NCI-H2196 (cell line): ENCODE data around the gene RPL28.
"Not testable (repeated sequence)": the region's sequence is repeated elsewhere in the genome, so short reads cannot be mapped to it uniquely, and the experiment has no call there.

ENCODE experiments used
- DNase-seq: peaks from one replicate; lab custom pipeline; 2025; ENCODE audit not compliant: unreplicated experiment; lab: John Stamatoyannopoulos, UW

RPL28 gene

DNA sequence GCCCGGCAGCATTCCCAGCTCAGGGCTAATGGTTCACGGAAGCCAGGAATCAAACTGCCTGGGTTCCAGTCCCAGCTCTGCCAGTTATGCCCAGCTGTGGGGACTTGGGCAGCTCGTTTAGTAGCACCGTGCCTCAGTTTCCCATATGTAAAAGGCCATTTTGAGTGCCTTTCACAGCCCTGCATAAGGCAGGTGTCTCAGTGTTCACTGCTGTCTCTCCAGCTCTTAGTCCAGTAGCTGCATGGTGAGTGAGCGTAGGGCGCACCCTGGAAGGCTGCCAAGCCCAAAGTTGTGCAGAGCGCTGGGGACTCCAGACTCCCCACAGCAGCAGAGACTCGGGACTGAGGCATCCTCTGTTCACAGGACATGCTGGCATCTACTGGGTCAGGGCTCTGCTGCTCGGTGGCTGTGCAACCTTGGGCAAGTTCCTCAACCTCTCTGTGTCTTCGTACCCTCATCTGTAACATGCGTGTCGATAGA, 5.5 kb downstream of the RPL28 start:
- DNase-seq, result no peak

DNA sequence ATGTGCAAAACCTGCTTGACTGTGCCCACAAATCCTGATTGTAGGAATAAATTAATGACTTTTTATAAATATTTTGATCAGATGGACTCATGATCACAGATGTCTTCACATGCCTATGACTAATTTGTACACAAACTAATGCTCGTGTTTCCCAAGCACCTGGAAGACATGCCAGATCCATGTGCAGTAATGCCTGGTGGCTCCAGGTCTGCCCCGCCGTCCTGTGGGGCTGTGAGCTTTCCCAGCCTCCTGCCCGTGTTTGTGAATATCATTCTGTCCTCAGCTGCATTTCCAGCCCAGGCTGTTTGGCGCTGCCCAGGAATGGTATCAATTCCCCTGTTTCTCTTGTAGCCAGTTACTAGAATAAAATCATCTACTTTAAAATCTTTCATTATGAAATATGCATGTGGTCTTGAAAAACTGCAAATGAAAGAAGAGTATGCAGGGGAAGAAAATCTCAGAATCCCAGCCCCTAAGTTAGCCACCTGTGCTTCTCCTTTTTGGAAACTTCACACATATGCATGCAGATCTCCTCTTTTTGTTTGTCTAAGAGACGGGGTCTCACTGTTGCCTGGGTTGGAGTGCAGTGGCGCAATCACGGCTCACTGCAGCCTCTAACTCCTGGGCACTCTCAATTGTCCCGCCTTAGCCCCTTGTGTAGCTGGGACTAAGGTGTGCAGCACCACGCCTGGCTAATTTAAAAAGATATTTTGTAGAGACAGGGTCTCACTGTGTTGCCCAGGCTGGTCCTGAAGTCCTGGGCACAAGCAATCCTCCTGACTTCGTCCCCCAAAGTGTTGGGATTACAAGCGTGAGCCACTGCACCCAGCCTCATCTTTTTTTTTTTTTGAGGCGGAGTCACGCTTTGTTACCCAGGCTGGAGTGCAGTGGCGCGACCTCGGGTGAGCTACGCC, 6.2 kb downstream of the RPL28 start:
- DNase-seq, result no peak

DNA sequence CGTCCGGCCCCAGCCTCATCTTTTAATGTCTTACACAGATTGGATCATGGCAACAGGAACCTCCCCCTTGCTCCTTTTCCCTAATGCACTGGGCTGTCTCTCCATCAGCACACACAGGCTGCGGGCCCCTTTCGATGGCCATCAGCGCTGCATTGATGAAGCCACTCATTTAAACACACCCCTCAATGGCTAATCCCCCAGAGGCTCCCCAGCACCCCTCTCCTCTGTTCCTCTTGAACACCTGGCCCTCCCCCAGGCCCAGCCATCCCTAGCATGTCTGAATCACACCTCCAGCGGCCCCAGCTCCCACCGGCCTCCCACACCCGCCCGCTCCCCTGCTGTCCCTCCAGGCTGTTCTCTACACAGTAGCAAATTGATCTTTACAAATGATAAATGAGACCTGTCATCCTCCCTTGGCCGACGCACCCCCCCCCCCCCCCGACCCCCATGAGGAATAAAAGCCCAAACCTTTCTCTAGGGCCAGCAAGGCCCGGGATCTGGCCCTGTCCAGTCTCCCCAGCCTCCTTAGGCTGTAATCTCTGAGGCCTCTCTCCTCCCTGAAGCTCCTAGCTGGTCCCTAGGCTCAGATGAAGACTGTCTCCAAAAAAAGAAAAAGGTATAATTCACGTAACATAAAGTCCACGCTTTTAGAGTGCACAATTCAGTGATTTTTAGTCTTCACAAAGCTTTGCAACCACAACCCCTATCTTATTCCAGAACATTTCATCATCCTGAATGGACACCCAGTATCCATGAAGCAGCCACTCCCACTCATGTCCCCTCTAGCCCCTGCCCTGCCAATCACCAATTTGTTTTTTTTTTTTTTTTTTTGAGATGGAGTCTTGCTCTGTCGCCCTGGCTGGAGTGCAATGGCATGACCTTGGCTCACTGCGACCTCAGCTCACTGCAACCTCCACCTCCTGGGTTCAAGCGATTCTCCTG, 7.4 kb downstream of the RPL28 start:
- DNase-seq, result no peak

DNA sequence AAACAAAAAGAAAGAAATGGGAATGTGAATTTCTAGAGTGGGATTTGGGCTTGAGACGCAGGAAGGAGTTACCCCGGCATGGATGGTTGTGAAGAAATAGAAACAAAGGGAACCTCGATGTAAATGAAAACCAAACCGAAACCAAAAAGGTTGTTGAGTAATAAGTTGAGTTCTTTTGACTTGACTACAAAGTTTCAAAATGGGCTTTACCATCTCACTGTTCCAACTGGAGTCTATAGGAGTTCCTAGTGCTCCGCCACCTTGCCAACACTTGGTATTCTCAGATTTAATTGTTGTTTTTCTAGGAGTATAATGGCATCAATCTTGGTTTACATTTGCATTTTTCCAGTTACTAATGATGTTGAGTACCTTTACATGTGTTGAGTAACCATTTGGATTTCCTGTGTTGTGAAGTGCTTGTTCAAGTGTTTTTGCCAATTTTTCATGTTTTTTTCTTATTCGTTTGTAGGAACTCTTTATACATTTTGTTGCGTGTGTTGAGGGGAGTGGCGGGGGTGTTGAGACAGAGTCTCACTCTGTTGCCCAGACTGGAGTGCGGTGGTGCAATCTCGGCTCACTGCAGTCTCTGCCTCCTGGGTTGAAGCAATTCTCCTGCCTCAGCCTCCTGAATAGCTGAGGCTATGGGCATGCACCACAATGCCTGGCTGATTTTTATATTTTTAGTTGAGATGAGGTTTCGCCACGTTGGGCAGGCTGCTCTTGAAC, 12.6 kb downstream of the RPL28 start:
- DNase-seq, result no peak

DNA sequence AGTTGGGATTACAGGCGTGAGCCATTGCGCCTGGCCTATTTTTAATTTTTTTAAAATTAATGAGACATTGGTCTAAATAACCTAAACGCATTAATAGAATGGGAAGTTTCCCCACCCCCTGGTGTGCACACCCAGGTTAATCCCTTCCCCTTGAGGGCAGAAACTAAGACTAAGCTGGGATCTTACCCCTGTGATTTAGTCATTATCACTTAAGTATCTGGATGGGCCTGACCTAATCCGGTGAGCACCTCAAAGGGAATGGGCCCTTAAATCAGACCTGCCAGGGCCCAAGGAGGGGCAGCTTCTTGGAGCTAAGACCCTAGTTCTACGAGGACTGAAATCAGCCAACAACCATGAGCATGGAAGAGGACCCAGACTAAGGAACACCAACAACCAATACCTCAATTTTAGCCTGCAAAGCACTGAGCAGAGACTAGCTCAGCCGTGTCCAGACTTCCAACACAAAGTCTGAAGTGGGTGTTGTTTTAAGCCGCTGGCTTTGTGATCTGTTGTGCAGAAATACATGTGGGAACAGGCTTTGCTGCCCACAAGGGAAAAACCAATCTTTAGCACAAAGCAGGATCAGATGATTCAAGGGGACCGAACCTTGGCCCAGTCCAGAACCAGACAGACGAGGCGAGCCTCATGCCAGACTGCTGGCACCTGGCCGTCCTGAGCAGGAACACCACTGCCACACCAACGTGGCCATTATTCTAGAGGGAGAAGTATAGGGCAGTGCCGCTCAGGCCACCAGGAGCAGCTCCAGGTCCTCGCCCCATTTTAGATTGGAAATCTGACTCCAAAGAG, 14.8 kb downstream of the RPL28 start:
- DNase-seq, result no peak

DNA sequence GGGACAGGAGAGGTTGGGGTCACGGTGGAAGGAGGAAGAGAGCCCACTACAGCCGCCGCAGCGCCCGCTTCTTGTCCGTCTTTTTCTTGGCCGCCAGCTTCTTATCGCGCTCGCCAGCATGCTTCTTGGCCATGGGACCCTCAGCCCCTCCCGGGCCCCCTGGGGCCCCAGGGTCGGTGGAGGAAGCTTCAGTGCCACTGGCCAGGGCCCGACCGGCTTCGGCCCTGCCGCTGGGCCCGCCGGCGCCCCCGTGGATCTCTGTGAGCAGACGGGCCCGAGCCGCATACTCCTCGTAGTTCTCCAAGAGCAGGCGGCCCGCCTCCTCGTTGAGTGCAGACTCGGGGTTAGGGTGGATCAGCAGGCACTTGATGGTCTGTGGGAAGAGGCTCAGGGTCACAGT, 15.7 kb downstream of the RPL28 start:
- DNase-seq, result not testable (repeated sequence)

DNA sequence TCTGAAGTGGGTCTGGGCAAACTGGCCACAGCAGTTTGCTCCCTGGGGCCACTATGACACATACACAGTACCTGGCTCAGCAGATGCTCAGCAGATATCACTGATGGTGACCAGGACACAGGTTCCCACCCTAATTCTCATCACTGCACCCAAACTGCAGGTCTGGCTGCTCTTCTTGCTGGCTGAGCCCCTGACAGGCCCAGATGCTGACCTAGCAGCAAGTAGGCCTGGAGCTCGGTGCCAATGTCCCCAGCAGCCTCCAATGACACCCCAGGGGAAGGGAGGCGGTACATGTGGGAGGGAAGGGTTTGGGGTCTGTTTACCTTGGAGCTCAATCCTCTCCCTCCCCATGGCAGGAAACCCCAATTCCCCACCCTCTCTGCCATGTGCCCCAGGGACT, 16.8 kb downstream of the RPL28 start:
- no peak for DNase-seq

DNA sequence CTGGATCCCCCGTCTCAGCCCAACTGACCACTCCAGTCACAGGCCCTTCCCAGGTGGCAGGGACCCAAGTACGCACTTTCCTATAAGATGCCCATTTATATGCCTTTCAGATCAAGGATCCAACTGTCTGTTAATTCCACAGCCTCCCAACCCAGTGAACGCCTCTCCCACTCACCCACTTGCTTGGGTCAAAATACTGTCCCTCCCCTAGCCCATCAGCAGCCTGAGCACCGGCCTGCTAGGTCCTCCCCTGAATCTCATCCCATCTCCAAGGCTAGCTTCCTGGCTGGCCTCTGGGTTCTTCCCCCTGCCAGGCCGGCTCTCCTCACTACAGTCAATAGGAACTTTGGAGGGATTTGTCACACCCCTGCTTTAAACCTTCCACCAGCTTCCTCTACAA, 19.9 kb downstream of the RPL28 start:
- DNase-seq, result no peak

DNA sequence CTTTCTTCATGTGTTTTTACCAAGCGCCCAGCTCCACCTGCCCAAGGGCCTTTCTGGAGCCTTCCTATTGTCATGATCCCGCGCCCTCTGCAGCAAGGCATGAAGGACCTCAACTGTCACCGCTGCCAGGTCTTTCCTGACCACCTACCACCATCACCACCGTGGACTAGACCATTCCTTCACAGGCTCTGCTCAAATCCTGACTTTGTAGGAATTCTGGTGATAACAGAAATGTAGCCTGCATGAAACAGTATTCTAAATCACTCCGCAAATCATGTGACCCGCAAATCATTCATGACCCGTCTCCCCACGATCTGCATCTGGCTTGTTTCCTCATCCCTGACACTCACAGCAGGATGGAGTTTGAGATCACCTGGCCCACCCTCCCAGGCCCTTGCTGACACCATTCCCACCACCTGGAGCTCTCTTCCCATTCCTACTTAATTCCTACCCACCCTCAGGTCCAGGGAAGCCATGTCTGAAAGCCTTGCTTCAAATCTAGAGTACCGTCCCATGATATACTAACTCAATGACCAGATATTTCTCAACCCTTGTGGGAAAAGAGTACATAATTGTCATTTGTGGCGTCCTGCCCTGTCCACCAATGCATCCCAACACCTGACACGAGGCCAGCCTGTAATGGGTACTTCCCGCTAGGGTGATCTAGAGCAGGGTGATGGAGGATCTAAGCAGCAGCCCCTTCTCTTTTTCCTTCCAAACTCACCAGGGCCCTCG, 20.5 kb downstream of the RPL28 start:
- no peak for DNase-seq

DNA sequence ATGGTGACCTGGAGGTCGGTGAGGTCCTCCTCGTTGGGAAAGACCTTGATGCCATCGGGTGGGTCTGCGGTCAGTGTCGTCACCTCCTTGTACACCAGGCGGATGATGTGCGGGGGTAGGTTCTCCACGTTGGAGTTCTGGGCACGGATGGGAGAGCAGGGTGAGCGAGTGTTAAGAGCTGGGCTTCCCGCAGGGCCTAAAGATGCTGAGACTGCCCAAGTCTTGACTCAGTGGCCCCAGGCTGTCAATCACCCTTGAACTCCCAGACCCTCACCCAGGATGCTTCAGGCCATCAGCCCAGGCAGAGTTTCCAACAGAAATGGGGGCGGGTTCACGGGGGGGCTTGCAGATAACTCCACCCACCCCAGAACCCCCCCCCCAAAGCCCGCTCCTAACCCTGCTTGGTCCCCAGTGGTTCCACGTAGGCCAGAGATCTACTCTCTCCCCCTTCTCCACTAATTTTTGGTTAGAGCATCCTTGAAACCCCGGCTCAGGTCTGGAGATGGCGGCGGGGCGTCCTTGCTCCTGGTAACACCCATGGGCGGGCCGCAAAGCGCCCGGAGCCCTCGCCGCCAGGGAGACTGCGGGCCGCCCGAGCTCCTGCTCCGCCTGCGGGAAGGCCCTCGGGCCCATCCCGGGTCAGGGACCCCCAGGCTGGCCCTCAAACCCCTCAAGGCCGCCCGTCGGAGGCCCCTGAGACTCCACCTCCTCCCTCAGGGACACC, 21.3 kb downstream of the RPL28 start:
- no peak for DNase-seq

DNA sequence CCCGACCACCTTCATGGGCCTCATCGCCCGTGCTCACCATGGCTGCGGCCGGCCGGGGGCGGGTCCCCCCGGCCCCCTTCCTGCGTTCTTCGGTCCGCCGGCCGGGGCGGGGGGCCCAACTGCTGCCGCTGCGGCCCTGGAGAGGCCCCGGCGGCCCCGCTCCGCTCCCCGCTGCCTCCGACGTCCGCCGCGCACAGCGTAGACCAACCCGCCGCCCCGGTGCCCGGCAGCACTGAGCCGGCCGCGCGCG, 21.7 kb downstream of the RPL28 start, which contains the start of gene UBE2S:
Gene UBE2S (minus strand): TSS at position 239 of the 250 bp plus-strand sequence. CDS start 199 bp downstream, at position 40.
- not testable (repeated sequence) for DNase-seq

DNA sequence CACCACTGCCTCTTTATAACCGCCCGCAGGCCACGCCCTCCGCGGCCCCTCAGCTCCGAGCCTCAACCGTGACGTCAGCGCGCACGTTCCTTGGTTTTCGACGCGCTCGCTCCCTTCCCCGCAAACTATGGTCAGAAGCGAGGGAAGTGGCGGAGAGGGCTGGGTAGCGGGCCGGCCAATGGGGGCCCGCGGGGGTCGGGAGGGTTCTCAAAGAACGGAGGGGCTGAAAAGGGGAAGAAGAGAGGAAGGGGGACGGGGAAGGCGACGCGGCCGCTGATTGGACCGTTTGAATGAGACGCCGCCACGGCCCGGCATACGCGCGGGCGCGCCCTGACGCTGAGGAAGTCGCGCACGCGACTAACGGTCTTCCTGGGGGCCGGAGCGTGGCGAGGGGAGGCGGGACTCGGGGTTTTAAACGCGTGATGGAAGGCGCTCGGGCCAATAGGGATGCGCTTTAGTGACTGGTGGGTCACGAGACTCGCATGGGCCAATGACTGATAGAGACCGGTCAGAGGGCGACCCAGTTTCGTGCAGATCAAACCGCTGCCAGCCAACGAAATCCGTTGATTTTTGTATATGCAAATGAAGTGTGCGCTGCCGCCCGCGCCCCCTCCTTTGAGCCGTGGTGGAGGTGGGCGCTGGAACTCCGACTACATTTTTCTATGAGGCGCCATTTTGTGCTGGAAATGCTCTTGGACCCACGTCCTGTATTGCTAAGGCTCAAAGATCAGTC, 22.2 kb downstream of the RPL28 start:
- peak; percentile 99 for DNase-seq

DNA sequence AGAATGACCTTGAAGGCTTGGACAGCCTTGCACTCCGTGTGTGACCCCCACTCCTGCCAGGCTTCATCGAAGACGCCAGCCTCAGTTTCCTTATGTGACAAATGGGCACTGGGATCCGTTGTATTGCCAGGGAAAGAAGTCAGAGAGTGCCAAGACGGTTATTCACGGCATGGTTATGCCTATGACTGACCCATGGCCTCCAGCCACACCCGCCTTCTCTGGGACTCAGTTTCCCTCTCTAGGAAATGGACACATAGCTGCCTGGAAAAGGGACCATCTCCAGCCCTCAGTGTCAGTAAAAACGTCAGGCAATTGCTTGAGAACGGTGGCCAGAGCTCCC, 22.8 kb downstream of the RPL28 start:
- DNase-seq, result no peak

DNA sequence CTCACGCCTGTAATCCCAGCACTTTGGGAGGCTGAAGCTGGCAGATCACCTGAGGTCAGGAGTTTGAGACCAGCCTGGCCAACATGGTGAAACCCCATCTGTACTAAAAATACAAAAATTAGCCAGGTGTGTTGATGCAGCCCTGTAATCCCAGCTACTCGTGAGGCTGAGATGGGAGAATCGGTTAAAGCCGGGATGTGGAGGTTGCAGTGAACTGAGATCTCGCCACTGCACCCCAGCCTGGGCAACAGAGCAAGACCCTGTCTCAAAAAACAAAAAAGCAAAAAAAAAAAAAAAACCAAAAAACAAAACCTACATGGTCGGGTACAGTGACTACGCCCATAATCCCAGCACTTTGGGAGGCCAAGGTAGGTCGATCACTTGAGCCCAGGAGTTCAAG, 23.4 kb downstream of the RPL28 start:
- DNase-seq, result not testable (repeated sequence)

DNA sequence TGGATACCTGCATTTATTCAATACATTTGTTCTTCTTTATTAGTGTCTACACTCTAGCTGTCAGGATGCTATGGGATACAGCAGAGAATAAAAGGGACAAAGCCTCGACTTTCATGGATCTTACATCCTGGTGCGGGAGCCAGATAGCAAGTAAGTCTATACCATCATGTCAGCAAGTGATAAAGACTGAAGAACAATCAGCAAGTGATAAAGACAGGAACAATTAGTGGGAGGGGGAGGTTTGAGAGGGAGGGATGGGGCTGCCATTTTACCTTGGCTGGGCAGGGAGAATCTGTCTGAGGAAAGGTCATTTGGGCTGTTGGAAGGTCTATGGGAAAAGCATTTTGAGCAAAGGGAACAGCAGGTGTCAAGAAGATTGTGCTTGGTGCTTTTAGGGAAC, 24.4 kb downstream of the RPL28 start:
- no peak for DNase-seq

DNA sequence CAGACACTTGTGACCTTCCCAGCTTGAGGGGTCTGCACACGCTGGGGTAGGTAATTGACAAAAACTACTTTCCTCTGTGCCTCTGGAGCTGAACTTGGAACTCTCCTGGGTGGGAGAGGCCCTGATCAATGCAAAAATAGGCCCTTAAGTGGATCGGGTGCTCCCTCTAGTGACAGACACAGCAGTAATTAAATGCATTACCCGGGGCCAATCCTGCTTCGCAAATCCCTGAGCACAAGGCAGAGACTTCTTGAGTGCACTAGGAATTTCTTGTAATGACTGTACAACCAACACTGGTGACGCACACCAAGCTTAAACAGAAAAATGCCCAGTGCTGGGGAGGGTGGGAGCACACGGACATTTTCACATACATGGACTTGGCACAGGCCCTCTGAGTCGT, 32.5 kb downstream of the RPL28 start:
- DNase-seq, result peak; percentile 66

DNA sequence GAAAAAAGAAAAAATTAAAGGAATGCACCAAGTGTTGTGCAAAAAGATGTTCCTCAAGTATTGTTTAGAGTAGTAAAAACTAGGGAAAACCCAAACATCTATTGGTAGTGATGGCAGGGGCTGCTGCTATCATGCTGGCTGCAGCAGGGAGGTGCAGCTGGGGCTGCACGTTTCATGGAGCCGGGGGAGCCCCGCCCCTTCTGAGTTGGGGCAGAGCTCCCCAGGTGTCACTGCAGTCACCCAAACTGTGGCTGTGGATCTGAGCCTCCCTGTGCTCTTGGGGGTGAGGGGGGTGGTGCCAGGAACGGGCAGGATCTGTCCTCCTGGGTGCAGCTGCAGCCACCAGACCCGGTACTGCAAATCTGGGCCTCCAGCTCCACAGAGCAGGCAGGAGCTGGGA, 33.4 kb downstream of the RPL28 start:
- DNase-seq, result no peak

DNA sequence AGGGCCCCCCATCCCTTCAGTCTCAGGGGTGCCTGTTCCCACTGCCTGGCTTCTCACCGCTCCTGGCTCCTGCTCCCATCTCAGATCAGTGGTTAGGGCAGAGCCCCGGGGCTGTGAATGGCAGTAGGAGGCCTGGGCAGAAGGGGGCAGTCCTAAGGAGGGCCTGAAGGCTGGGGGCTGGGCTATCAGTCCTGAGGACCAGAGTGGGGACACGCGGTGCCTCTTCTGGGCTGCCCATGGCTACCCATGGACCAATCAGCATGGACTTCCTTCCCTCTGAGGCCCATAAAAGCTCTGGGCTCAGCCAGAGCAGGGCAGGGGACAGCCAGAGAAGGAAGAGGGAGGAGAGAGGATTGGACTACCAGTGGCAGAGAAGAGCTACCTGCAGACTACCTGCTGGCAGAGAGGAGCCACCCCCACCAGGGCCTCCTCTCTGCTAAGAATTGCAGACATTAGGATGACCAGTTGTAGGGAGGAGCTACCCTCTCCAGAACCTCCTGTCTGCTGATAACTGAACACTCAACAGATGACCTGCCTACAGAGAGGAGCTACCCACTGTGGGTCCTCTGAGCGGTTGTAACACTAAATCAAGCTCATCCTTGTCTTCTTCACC, 34.0 kb downstream of the RPL28 start:
- no peak for DNase-seq
